MV-4-11 (cell line): Measurements from ENCODE around the gene HMCN2.

Experiments used
- DNase-seq: peaks from one replicate; lab custom pipeline; 2025; lab: John Stamatoyannopoulos, UW

Gene HMCN2

GRCh38 chr9:130470950-130471349 lies 205.4 kb downstream of the HMCN2 start:
- DNase-seq = no peak

- DNase-seq = no peak
These were observed 206.0 kb downstream of the HMCN2 start for GRCh38 chr9:130471411-130472183.

DNA sequence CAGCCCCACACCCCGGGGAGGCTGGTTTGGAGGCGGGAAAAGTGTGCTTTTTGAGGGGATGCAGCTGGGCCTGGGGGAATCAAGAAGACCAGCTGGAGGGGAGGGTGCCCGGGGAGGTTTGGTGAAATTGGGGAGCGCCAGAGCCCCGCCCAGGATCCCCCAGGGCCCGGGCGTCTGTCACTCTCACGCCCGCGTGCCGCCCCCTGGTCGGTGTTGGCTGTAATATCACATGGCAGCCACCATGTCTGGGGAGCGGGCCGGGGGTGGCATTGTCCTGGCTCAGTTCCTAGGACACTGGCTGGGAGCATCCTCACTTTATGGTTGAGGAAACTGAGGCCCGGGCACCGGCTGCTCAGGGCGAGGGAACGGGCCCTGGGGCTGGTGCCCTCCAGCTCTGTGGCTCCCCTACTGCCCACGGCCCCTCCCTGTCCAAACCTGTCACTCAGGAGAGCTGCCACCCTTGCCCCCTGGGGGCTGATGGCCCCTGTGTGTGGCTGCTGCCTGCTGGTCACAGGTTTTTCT lies 206.7 kb downstream of the HMCN2 start:
- no peak for DNase-seq

- DNase-seq = no peak
These were observed 207.4 kb downstream of the HMCN2 start for GRCh38 chr9:130473009-130473408.

DNA sequence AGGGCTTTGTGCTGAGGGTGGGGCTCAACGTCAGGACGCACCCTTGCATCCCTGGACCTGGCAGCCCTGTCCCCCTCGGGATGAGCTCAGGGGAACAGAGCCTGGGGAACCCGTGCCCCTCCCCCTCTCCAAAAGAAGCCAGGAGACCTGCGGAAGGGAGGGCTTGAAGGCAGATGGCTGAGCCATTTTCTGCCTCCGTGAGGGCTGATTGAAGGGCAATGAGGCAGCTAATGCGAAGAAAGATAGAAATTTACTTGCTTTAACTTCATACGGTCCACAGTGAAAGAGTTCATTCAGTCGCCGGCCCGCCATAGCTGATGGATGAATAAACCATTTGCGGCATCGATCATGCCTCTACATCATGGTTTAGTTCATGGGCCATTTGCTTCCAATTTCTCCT lies 208.0 kb downstream of the HMCN2 start:
- DNase-seq = no peak

DNA sequence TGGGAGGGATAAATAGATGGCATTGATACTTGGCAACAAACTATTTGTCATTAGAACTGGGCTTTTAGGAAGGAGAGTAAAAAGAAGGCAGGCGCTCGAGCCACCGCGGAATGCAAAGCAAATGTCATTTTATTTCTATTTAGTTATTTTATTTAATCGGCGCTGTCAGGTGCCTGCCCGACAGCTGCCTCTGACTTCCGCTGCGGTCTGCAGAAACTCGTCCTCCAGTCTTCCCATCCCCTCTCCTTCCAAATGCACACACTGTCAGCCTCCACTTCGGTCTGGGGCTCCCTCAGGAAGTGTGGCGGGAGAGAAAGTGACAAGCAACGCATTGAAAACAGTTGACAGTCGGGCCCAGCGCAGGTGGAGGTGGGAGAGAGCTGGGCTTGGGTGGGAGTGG lies 208.5 kb downstream of the HMCN2 start:
- no peak for DNase-seq

GRCh38 chr9:130476151-130476730 lies 210.7 kb downstream of the HMCN2 start:
- no peak for DNase-seq

DNA sequence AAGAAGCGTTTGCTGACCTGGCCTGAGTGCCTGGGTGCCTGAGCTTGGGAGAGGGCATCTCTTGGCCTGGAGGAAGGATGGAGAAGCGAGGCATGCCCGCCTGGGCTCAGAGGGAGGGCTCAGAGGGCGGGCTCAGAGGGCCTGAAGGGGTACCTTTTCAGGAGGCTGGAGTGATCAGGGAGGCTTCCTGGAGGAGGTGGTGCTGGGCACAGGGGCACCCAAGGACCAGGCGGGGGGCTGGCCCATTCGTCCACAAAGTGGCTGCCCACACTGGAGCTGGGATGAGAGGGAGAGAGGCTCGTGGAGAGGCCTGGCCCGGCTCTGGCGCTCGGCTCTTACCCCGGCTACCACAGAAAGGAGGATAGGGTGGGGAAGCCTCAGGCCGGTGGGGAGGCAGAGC lies 212.0 kb downstream of the HMCN2 start:
- no peak for DNase-seq

DNA sequence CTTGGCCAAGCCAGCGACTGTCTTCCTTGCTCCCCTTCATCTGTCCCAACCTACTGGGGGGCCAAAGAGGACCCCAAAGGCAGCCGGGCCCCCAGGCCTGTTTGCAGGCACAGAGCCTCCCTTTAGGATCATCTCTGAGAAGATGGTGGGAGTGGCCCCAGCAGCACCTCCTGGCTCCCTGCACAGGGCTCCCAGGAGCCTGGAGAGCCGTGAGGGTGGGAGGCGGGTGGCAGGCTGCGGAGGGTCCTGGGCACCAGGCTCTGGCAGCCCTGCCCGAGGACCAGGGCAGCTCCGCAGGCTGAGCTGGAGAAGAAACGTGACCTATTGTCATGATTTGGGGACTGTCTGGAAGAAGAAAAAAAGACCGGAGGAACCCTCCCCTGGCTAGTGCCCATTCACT lies 212.6 kb downstream of the HMCN2 start:
- no peak for DNase-seq

DNA sequence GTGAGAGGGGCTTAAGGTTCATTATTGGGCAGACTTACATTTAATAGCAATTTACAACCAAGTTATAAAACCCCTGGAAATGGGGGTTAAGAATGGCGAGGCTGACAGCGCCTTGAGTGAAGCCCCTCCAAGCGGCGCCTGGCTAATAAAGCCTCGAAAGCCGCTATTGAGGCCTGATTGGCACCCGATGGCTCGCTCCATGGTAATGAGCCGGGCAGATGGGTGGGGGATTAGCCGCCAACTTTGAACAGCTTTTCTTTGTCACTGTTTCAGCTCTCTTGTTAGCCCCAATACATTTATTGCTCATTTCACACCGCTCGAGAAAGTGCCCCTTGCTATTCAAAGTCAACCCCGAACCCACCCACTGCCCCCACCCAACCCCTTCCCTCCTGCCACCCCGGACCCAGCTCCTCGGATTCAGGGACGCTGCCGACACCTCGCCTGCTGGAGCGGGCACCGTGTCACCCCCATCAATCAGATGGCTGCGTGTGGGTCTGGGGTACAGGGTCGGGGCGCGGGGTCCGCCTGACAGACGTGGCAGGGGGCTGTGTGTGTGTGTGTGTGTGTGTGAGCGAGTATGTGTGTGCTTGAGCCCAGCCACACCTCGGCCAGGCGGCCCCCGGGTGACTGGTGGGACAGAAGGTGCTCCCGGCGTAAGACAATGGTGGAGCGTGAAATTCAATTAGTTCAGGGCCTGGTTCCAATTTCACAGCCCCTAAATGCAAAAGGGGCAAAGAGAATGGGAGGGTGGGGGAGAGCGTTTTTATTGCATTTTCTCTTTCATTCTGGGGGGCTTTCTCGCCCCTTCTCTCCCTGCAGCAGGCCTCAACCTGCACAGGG lies 213.4 kb downstream of the HMCN2 start:
- DNase-seq = no peak

- no peak for DNase-seq
These were observed 214.0 kb downstream of the HMCN2 start for GRCh38 chr9:130479587-130479986.

DNA sequence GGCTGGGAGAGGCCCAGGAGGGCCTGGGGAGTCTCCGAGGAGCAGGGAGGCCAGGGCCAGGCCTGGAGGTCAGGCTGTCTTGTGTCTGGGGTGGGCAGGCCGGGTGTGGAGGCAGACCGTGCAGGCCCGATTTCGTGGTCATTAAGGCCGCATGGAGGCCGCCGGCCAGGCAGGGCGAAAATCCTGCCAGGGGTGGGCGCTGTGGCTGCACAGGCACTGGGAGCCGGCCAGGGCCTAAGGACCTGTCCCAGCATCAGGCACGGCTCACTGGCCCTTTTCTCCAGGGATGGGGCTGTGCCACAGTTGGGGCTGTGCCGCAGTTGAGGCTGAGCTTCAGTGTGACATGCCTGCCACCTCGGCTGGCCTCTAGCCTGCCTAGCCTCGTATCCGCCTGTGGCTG lies 215.1 kb downstream of the HMCN2 start:
- DNase-seq = no peak

DNA sequence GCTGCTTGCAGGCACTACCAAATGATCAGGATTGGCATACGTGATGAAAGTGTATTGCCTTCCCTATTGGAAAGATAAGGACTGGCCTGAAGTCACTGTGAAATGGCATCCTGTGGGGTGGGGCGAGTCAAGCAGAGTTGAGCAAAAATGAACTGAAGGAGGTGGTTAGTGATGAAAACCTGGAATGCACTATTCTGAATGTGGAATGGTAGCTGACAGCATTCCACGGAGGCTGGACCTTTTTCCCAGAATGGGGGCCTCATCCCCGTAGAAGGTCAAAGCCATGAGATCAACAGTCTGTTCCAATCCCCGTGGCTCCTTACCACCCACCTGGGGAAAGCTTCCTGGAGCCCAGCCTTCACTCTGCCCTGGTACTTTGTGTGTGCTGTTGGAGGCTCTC lies 216.9 kb downstream of the HMCN2 start:
- DNase-seq = no peak

DNA sequence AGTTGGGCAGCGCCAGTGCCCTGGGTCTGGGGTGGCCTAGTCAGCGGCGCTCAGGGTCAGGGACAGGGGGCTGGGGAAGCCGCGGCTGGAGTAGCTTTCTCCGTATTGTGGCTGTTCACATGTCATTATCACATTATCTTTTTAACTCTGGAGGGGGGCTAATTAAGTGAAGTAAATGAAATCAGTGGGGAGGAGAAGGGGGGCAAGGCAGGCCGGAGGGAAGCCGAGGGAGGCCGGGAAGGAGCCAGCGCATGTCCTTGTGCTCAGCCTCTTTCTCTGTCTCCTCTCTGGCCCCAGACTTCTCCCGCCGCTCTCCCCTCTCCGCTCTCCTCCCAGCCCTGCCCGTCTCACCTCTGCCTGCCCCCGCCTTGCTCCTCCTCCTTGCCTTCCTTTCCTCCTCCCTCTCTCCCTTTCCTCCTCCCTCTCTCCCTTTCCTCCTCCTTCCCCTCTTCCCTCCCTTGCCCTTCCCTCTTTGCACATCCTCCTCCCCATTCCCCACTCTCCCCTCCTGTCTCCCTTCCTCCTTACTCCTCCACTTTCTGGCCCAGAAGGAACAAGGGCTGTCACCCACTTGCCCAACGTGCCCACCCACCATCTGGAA lies 217.9 kb downstream of the HMCN2 start:
- DNase-seq = no peak
